ENCODE results near the gene AP4B1.
"Not testable (repeated sequence)": the region's sequence is repeated elsewhere in the genome, so short reads cannot be mapped to it uniquely, and the experiment has no call there.

Gene AP4B1

GRCh38 chr1:113858418-113858817 is 46.2 kb downstream of the AP4B1 start:
- no peak for DNase-seq (ENCODE audit: low read depth in 3 of 3)

DNA sequence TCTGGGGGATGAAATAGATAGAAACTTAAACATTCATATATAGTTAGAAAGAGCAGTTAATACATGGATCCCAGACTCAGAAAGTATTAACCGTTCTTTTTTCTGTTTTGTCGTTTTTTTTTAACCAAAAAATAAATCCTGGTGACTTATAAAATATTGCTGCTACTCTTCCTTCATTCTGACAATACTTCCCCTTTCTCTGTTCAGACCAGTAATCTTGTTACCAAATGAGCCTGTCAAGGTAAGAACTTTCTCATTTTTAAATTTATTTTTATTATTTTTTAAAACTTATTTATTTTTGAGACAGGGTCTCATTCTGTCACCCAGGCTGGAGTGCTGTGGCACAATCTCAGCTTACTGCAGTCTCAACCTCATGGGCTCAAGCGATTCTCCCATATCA is 46.8 kb downstream of the AP4B1 start:
- DNase-seq (ENCODE audit: low read depth in 3 of 3) = no peak

- DNase-seq (ENCODE audit: low read depth in 3 of 3) = no peak
Measured at GRCh38 chr1:113856401-113856790, 48.2 kb downstream of the AP4B1 start.

GRCh38 chr1:113855630-113856400 is 48.8 kb downstream of the AP4B1 start:
- DNase-seq (ENCODE audit: low read depth in 3 of 3) = no peak

DNA sequence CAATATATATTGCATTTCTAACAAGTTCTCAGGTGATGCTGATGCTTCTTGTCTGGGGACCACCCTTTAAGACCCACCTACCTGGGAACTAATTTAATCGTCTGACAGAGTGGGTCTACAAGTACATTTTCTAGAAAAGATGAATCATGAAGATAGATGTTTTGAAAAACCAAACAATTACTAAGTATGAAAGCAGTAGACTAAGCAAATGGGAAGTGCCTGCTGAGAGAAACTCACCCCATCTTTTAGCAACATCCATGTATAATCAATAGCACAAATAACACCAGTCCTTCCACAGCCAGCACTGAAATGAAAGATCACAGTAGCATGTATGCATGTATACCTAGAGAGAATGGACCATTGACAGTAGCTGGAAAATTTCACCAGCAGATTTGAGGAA is 50.4 kb downstream of the AP4B1 start:
- no peak for DNase-seq (ENCODE audit: low read depth in 3 of 3)

- DNase-seq (ENCODE audit: low read depth in 3 of 3) = not testable (repeated sequence)
Measured at GRCh38 chr1:113852694-113853093, 51.9 kb downstream of the AP4B1 start.

DNA sequence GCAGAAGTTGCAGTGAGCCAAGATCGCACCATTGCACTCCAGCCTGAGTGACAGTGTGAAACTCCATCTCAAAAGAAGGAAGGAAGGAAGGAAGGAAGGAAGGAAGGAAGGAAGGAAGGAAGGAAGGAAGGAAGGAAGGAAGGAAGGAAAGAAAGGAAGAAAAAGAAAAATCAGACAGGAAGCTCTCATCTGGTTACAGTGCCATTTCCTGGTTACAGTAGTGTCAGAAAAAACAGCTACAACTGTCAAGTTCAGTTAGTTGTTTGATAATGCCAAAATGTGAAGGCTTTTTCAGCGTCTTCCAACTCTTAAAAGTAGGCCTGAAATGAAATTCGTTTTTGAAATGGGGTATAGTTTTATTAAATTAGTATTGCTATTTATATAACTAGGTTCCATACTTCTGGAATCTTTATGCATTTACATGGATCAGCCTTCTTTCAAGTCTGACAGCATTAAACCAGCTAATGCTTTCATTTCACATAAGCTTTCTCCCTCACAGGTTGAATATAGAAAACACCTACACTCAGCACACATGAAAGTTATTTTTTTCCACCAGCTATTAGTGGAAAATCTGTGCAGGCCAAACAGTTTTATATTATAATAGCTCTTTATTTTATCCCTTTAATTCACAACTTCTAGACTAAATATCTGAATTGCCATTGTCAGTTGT is 54.3 kb downstream of the AP4B1 start:
- DNase-seq (ENCODE audit: low read depth in 3 of 3) = no peak

GRCh38 chr1:113849072-113849471 is 55.5 kb downstream of the AP4B1 start:
- no peak for DNase-seq (ENCODE audit: low read depth in 3 of 3)

DNA sequence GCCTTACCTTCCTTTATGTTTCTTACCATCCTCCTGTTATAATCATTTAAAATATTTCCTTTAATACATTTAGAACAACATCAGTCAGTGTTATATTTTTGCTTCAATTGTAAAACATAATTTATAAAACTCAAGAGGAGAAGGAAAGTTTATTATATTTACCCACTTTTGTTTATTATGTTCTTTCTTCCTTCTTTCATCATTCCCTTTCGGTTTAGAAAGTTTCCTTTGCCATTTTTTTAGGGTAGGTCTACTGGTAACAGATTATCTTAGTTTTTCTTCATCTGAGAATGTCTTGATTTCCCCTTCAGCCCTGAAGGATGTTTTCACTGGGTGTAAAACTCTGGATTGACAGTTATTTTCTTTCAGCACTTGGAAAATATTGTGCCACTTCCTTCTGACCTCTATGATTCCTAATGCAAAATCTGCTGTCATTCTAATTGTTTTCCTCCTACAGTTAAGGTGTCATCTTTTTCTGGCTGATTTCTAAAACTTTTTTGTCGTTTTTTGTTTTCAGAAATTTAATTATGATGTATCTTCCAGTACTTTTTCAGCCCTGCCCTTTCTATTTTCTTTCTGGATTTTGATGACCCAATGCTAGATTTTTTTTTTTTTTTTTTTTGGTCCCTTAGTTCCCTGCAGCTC is 58.1 kb downstream of the AP4B1 start:
- no peak for DNase-seq (ENCODE audit: low read depth in 3 of 3)
